Neutrophil (primary cell): ENCODE results near the gene P2RY12.

Source experiments
- H3K27ac ChIP-seq: fragments of 200-600 bp; sonication (generic); 2 replicates; pipeline ENCODE4 v1.5.1; 2016; ENCODE audit warnings: mild to moderate bottlenecking, moderate library complexity
- H3K27me3 ChIP-seq: fragments of 200-600 bp; sonication (generic); 2 replicates; pipeline ENCODE4 v1.6.0; 2016; ENCODE audit warnings: mild to moderate bottlenecking
- H3K36me3 ChIP-seq: fragments of 200-600 bp; sonication (generic); 2 replicates; pipeline ENCODE4 v1.5.1; 2017
- H3K4me1 ChIP-seq, 2 experiments: fragments of 200-600 bp in 1 of 2; sonication (generic) in 1 of 2; 1 replicate in 1 of 2; 2 replicates in 1 of 2; pipeline versions ENCODE4 v1.5.1 to v1.6.1; 2013 to 2016; ENCODE audit warnings: low read depth in 1 of 2, low read length in 1 of 2, mild to moderate bottlenecking in 1 of 2, moderate library complexity in 1 of 2; ENCODE audit not compliant: control insufficient read depth in 1 of 2, insufficient read depth in 1 of 2
- H3K4me3 ChIP-seq, 2 experiments: fragments of 200-600 bp in 1 of 2; sonication (generic) in 1 of 2; 1 replicate in 1 of 2; 2 replicates in 1 of 2; pipeline ENCODE4 v1.5.1; 2013 to 2016; ENCODE audit warnings: low read depth in 1 of 2, low read length in 1 of 2, mild to moderate bottlenecking in 1 of 2, moderate library complexity in 1 of 2
- H3K9me3 ChIP-seq: fragments of 200-600 bp; sonication (generic); 2 replicates; pipeline ENCODE4 v1.5.1; 2016
- CTCF ChIP-seq: fragments of 200-600 bp; sonication (generic); IDR thresholded peaks from 2 replicates; pipeline ENCODE4 v1.5.1; 2016; ENCODE audit warnings: antibody characterized with exemption

Gene P2RY12

GRCh38 chr3:151320131-151320530 lies 64.4 kb downstream of the P2RY12 start:
- Histone ChIP-seq H3K36me3 (no peaks in the 10 kb centered on the region), H3K4me3 (no peak overlapping the region), H3K9me3 (no peaks in the 10 kb centered on the region), H3K27me3 (no peaks in the 10 kb centered on the region), H3K27ac (peak overlapping the region; percentile 89), H3K4me1 (peaks cover 69 to 76% of the 10 kb centered on the region in 2 experiments)
- no peak for TF ChIP-seq CTCF

- peaks cover 65 to 75% of the 10 kb centered on the region in 2 experiments for H3K4me1 ChIP-seq
- no peak for TF ChIP-seq CTCF
- no peaks in the 10 kb centered on the region for H3K36me3 ChIP-seq
Measured at GRCh38 chr3:151319628-151320027, 64.9 kb downstream of the P2RY12 start.

GRCh38 chr3:151318991-151319390 lies 65.6 kb downstream of the P2RY12 start:
- peak overlapping the region; percentile 89 for H3K27ac ChIP-seq
- no peaks in the 10 kb centered on the region for H3K36me3 ChIP-seq
- H3K27me3 ChIP-seq: no peaks in the 10 kb centered on the region
- H3K4me1 ChIP-seq: peaks cover 65 to 75% of the 10 kb centered on the region in 2 experiments
- H3K4me3 ChIP-seq: peak overlapping the region; percentile 41 to 52
- H3K9me3 ChIP-seq: no peaks in the 10 kb centered on the region
- TF ChIP-seq CTCF: no peak

More at GRCh38 chr3:151319628-151320027, 64.9 kb downstream of the P2RY12 start:
- H3K27me3 ChIP-seq: no peaks in the 10 kb centered on the region
- peak overlapping the region; percentile 89 for H3K27ac ChIP-seq
- H3K9me3 ChIP-seq: no peaks in the 10 kb centered on the region
- no peak overlapping the region for H3K4me3 ChIP-seq

- peaks cover 63 to 71% of the 10 kb centered on the region in 2 experiments for H3K4me1 ChIP-seq
- H3K4me3 ChIP-seq: peak overlapping the region; percentile 41 to 52
- no peaks in the 10 kb centered on the region for H3K36me3 ChIP-seq
- H3K27ac ChIP-seq: peak overlapping the region; percentile 89
- H3K27me3 ChIP-seq: no peaks in the 10 kb centered on the region
- TF ChIP-seq CTCF: no peak
- H3K9me3 ChIP-seq: no peaks in the 10 kb centered on the region
Measured at GRCh38 chr3:151318313-151318712, 66.2 kb downstream of the P2RY12 start.

- Histone ChIP-seq H3K36me3 (no peaks in the 10 kb centered on the region), H3K4me3 (no peak within 1 kb of the TSS), H3K9me3 (no peaks in the 10 kb centered on the region), H3K27me3 (no peaks in the 10 kb centered on the region), H3K4me1 (peaks cover 48 to 52% of the 10 kb centered on the region in 2 experiments), H3K27ac (peak within 1 kb of the TSS; percentile 89)
- TF ChIP-seq CTCF: no peak
Measured at GRCh38 chr3:151316267-151316991, 68.1 kb downstream of the P2RY12 start, which contains the start of gene GPR87. Gene GPR87 (minus strand): TSS chr3:151316820. CDS start chr3:151300100, 16,720 bp downstream.
